ENCODE data around the gene NGF.
"Not testable (repeated sequence)": the region's sequence is repeated elsewhere in the genome, so short reads cannot be mapped to it uniquely, and the experiment has no call there.

NGF gene

GRCh38 chr1:115364046-115364779 lies 26.2 kb upstream of the NGF start:
- no peak overlapping the region for H3K4me3 ChIP-seq (ENCODE audit: low read depth, low read length)
- TF ChIP-seq, protein P1, sequence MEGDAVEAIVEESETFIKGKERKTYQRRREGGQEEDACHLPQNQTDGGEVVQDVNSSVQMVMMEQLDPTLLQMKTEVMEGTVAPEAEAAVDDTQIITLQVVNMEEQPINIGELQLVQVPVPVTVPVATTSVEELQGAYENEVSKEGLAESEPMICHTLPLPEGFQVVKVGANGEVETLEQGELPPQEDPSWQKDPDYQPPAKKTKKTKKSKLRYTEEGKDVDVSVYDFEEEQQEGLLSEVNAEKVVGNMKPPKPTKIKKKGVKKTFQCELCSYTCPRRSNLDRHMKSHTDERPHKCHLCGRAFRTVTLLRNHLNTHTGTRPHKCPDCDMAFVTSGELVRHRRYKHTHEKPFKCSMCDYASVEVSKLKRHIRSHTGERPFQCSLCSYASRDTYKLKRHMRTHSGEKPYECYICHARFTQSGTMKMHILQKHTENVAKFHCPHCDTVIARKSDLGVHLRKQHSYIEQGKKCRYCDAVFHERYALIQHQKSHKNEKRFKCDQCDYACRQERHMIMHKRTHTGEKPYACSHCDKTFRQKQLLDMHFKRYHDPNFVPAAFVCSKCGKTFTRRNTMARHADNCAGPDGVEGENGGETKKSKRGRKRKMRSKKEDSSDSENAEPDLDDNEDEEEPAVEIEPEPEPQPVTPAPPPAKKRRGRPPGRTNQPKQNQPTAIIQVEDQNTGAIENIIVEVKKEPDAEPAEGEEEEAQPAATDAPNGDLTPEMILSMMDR (IDR thresholded peaks at IDR 0.05; ENCODE audit: low read depth, low read length): no peak

DNA sequence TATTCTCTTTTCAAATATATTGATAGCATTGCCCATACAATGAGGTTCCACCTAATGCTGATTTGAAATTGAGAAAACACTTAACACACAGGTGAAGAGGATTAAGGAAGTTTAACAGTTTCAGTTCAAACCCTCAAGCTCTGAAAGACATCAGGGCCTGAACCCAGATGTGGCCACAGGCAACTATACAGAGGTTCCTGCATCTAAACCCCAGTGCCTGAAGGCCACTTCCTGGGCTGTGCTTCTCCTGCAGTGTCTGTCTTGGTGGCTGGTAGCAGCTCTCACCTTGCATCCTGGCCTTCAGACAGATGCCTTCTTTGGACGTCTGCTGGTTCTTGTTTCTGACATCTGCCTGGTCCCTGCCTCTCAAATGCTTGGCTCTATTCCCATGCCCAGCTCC lies 25.1 kb upstream of the NGF start:
- H3K4me3 ChIP-seq (ENCODE audit: low read depth, low read length): no peak overlapping the region
- TF ChIP-seq, protein P1 (IDR thresholded peaks at IDR 0.05; ENCODE audit: low read depth, low read length): no peak

DNA sequence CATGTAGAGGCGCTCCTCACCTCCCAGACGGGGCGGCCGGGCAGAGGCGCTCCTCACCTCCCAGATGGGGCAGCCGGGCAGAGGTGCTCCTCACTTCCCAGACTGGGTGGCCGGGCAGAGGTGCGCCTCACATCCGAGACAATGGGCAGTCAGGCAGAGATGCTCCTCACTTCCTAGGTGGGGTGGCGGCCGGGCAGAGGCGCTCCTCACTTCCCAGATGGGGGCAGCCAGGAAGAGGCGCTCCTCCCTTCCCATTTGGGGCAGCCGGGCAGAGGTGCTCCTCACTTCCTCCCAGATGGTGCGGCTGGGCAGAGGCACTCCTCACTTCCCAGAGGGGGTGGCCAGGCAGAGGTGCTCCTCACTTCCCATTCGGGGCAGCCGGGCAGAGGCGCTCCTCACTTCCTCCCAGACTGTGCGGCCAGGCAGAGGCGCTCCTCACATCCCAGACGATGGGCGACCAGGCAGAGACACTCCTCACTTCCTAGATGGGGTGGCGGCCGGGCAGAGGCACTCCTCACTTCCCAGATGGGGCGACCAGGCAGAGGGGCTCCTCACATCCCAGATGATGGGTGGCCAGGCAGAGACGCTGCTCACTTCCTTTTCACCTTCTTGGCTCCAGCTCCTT lies 22.6 kb upstream of the NGF start:
- not testable (repeated sequence) for H3K4me3 ChIP-seq (ENCODE audit: low read depth, low read length)

GRCh38 chr1:115359787-115360452 lies 21.9 kb upstream of the NGF start:
- not testable (repeated sequence) for H3K4me3 ChIP-seq (ENCODE audit: low read depth, low read length)

- H3K4me3 ChIP-seq (ENCODE audit: low read depth, low read length): no peak overlapping the region
- TF ChIP-seq, protein P1 (IDR thresholded peaks at IDR 0.05; ENCODE audit: low read depth, low read length): no peak
These were observed 18.3 kb upstream of the NGF start for GRCh38 chr1:115356356-115356755.

DNA sequence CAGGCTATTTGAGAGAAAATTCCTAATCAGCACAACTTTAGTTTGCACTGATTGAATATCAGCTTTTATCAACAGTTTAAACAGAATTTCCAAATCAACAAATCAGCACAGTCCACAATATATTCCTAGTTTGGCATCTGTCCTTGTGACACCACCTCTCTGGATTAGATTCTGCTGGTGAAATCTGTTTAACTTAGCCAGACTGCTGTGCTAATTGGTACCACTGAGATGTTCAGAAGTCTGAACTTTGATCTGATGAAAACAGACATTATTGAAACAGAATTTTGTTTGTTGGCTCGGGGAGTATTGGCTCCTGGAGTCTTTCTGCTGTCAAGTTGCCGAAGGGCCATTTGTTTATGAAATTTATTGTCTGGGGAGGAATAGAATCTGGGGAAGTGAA lies 17.0 kb upstream of the NGF start:
- TF ChIP-seq, protein P1 (IDR thresholded peaks at IDR 0.05; ENCODE audit: low read depth, low read length): no peak
- H3K4me3 ChIP-seq (ENCODE audit: low read depth, low read length): no peak overlapping the region

DNA sequence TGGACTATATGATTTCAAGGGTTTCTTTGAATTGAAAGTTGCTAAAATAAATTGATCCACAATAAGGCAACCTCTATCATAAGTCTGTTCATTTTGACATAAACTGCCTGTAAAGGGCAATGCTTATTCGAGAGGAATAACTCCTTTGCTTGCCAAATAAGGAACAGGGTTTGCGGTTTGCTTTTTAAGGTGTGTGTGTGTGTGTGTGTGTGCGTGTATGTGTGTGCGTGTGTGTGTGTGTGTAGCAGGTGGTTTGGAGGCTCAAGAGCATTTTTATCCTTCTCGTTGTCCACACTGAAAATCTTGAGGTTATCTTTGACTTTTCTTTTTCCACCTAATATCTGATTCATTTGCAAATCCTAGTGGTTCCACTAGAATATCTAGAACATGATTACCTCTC lies 13.1 kb upstream of the NGF start:
- H3K4me3 ChIP-seq (ENCODE audit: low read depth, low read length): no peak overlapping the region
- TF ChIP-seq, protein P1 (IDR thresholded peaks at IDR 0.05; ENCODE audit: low read depth, low read length): no peak

DNA sequence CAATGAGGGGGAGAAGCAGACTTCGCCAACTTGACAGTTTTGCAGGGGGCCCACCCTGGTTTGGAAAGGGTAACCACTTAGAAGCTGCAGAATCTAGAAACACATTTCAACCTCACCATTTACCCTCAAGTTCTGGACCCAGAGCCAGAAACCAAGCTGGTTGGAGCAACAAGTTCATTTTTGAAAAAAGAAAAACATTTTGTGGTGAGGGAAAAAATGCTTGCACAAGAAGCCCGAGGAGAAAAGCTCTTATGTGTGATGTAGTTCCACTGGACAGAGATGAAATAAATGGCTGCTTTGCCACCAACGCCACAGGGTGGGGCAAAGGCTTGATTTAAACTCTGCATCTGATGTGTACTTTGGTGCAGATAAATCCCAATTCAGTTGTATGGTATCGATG lies 10.6 kb upstream of the NGF start:
- H3K4me3 ChIP-seq (ENCODE audit: low read depth, low read length): no peak overlapping the region
- TF ChIP-seq, protein P1 (IDR thresholded peaks at IDR 0.05; ENCODE audit: low read depth, low read length): no peak

All from WI38 (cell line).